H9 (cell line): ENCODE data around the gene GPR155. TPM values are rescaled to one million over a fixed set of nuclear protein-coding genes. Genes with fewer than 3 reads are reported as not detected.

Source experiments
- DNase-seq: peaks from one replicate; pipeline ENCODE4 v3.0.0-alpha.2; 2017
- H2AFZ ChIP-seq: one replicate; pipeline ENCODE4 v1.6.1; 2013; ENCODE audit warnings: mild to moderate bottlenecking, low read length, control low read depth, moderate library complexity
- H2AK5ac ChIP-seq: 2 replicates; pipeline ENCODE4 v1.6.1; 2013; ENCODE audit warnings: low read length, control low read depth, mixed read lengths; ENCODE audit not compliant: insufficient read length
- H2BK120ac ChIP-seq: one replicate; pipeline ENCODE4 v1.6.1; 2013; ENCODE audit warnings: low read depth, mild to moderate bottlenecking, low read length, control low read depth, inconsistent platforms; ENCODE audit not compliant: poor library complexity, severe bottlenecking
- H2BK12ac ChIP-seq: 2 replicates; pipeline ENCODE4 v1.6.1; 2013; ENCODE audit warnings: low read length, control low read depth, mixed read lengths, low read depth; ENCODE audit not compliant: insufficient read length
- H2BK15ac ChIP-seq: 2 replicates; pipeline ENCODE4 v1.6.1; 2013; ENCODE audit warnings: low read depth, low read length, control low read depth
- H2BK20ac ChIP-seq: one replicate; pipeline ENCODE4 v1.6.1; 2013; ENCODE audit warnings: low read depth, mild to moderate bottlenecking, low read length, control low read depth, inconsistent platforms; ENCODE audit not compliant: poor library complexity, severe bottlenecking
- H2BK5ac ChIP-seq: 2 replicates; pipeline ENCODE4 v1.6.1; 2013; ENCODE audit warnings: low read length, control low read depth, mixed read lengths; ENCODE audit not compliant: insufficient read length
- H3K14ac ChIP-seq: 2 replicates; pipeline ENCODE4 v1.6.1; 2013; ENCODE audit warnings: low read length, control low read depth; ENCODE audit not compliant: insufficient read depth
- H3K18ac ChIP-seq: 2 replicates; pipeline ENCODE4 v1.6.1; 2013; ENCODE audit warnings: low read depth, mild to moderate bottlenecking, mixed read lengths, low read length, control low read depth; ENCODE audit not compliant: insufficient read length
- H3K23ac ChIP-seq: 2 replicates; pipeline ENCODE4 v1.6.1; 2013; ENCODE audit warnings: low read length, control low read depth, mixed read lengths, low read depth; ENCODE audit not compliant: insufficient read length
- H3K23me2 ChIP-seq: 2 replicates; pipeline ENCODE4 v1.6.1; 2013; ENCODE audit warnings: low read depth, mild to moderate bottlenecking, mixed read lengths, low read length, control low read depth; ENCODE audit not compliant: insufficient read length, poor library complexity, severe bottlenecking
- H3K27ac ChIP-seq: 2 replicates; pipeline ENCODE4 v1.5.1; 2013; ENCODE audit warnings: low read length, control low read depth, mixed read lengths, low read depth; ENCODE audit not compliant: insufficient read length
- H3K27me3 ChIP-seq: 2 replicates; pipeline ENCODE4 v1.6.1; 2013; ENCODE audit warnings: low read length, control low read depth, inconsistent platforms; ENCODE audit not compliant: insufficient read depth
- H3K4ac ChIP-seq: 2 replicates; pipeline ENCODE4 v1.6.1; 2013; ENCODE audit warnings: low read depth, mild to moderate bottlenecking, control low read depth, inconsistent platforms, low read length, moderate library complexity
- H3K4me1 ChIP-seq: 2 replicates; pipeline ENCODE4 v1.6.1; 2013; ENCODE audit warnings: low read length, control low read depth, inconsistent platforms; ENCODE audit not compliant: insufficient read depth
- H3K4me2 ChIP-seq: 2 replicates; pipeline ENCODE4 v1.6.1; 2013; ENCODE audit warnings: low read length, control low read depth, mixed read lengths; ENCODE audit not compliant: insufficient read length, insufficient read depth
- H3K56ac ChIP-seq: 2 replicates; pipeline ENCODE4 v1.6.1; 2013; ENCODE audit warnings: low read depth, mild to moderate bottlenecking, mixed read lengths, low read length, control low read depth; ENCODE audit not compliant: insufficient read length
- H3K79me1 ChIP-seq: 2 replicates; pipeline ENCODE4 v1.6.1; 2013; ENCODE audit warnings: low read depth, mild to moderate bottlenecking, moderate library complexity, low read length, control low read depth, inconsistent platforms; ENCODE audit not compliant: insufficient read depth, poor library complexity, severe bottlenecking
- H3K79me2 ChIP-seq: 2 replicates; pipeline ENCODE4 v1.6.1; 2013; ENCODE audit warnings: low read length, control low read depth, inconsistent platforms; ENCODE audit not compliant: insufficient read depth
- H3K9ac ChIP-seq: 2 replicates; pipeline ENCODE4 v1.6.1; 2013; ENCODE audit warnings: low read length, control low read depth, mixed read lengths; ENCODE audit not compliant: insufficient read length; ENCODE audit errors: extremely low read depth
- H3K9me3 ChIP-seq: one replicate; pipeline ENCODE4 v1.6.1; 2013; ENCODE audit warnings: low read depth, low read length, inconsistent platforms; ENCODE audit not compliant: control insufficient read depth
- H3T11ph ChIP-seq: one replicate; pipeline ENCODE4 v1.6.1; 2013; ENCODE audit warnings: mild to moderate bottlenecking, low read length, control low read depth, inconsistent platforms
- H4K20me1 ChIP-seq: one replicate; pipeline ENCODE4 v1.6.1; 2013; ENCODE audit not compliant: control insufficient read depth, insufficient read length, insufficient read depth
- H4K5ac ChIP-seq: 2 replicates; pipeline ENCODE4 v1.6.1; 2013; ENCODE audit warnings: low read depth, mild to moderate bottlenecking, mixed read lengths, low read length, control low read depth; ENCODE audit not compliant: insufficient read length
- H4K8ac ChIP-seq: replicated peaks from 2 replicates; pipeline ENCODE4 v1.6.1; 2013; ENCODE audit warnings: low read length, control low read depth, mixed read lengths, low read depth; ENCODE audit not compliant: insufficient read length
- H4K91ac ChIP-seq: 2 replicates; pipeline ENCODE4 v1.6.1; 2013; ENCODE audit warnings: low read depth, mild to moderate bottlenecking, moderate library complexity, mixed read lengths, low read length, control low read depth; ENCODE audit not compliant: insufficient read length
- H3K27ac Mint-ChIP-seq, 3 experiments: 2 replicates in 2 of 3; 3 replicates in 1 of 3; pipeline ENCODE4 v1.8.0; 2020 to 2021; ENCODE audit warnings: mixed read lengths in 3 of 3, mild to moderate bottlenecking in 1 of 3, moderate library complexity in 1 of 3
- H3K27me3 Mint-ChIP-seq: 2 replicates; pipeline ENCODE4 v1.8.0; 2021; ENCODE audit warnings: low read depth, mild to moderate bottlenecking, moderate library complexity, mixed read lengths
- H3K36me3 Mint-ChIP-seq, 3 experiments: 2 replicates in 2 of 3; 3 replicates in 1 of 3; pipeline ENCODE4 v1.8.0; 2020 to 2021; ENCODE audit warnings: low read depth in 3 of 3, mixed read lengths in 3 of 3; ENCODE audit not compliant: insufficient read depth in 1 of 3
- H3K4me1 Mint-ChIP-seq, 2 experiments: 2 replicates each; pipeline ENCODE4 v1.8.0; 2020; ENCODE audit warnings: mixed read lengths in 2 of 2
- H3K4me3 Mint-ChIP-seq, 2 experiments: 2 replicates in 1 of 2; 3 replicates in 1 of 2; pipeline ENCODE4 v1.8.0; 2020 to 2021; ENCODE audit warnings: mild to moderate bottlenecking in 2 of 2, mixed read lengths in 2 of 2, moderate library complexity in 1 of 2
- H3K9me3 Mint-ChIP-seq, 2 experiments: 2 replicates in 1 of 2; 3 replicates in 1 of 2; pipeline ENCODE4 v1.8.0; 2020; ENCODE audit warnings: mild to moderate bottlenecking in 2 of 2, mixed read lengths in 2 of 2, moderate library complexity in 1 of 2
- WGBS: extraction: QIAGEN DNeasy Blood & Tissue Kit; methylation state at CpG from one replicate; pipeline ENCODE4 v1.1.7; 2013; ENCODE audit warnings: missing lambda C conversion rate, low lambda C conversion rate, mixed read lengths; ENCODE audit not compliant: insufficient read length; ENCODE audit errors: extremely low coverage; 5-methylcytosine and 5-hydroxymethylcytosine counted together
- total RNA-seq: library from RNA; stranded (reverse); gene quantifications from 2 replicates; pipeline ENCODE4 v1.2.1, GENCODE V29; 2021
- TF ChIP-seq, protein P1 (sequence below): fragments of 200-600 bp; sonication (generic); conservative IDR thresholded peaks from 3 replicates; pipeline ENCODE4 v1.8.0; 2021; ENCODE audit warnings: antibody characterized with exemption, mild to moderate bottlenecking

The GPR155 gene
- total RNA-seq, 1 experiment from 2014 or later, result 0.35 TPM

DNA sequence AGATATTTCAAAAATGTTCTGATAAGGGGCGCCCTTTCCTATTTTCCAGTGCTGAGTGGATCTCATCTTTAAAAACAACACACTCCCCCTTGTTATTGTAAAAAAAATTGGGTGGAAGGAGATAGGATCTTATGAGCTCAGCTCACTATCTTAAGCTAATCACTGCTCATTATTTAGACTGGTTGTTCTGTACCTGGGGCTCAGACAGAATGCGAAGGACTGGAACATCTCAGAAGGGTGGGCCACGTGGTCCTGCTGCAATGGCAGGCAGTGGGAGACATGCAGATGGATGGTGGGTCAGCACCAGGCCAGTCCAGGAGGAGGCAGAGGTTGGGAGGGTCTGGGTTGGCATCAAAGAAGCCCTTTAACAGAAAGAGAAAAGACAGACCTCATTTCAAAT, 48.3 kb upstream of the GPR155 start:
- H3K27ac ChIP-seq, result no peak overlapping the region
- H3K27ac Mint-ChIP-seq, result no peak overlapping the region
- no peak overlapping the region for H4K91ac ChIP-seq
- H3K27me3 ChIP-seq, result no peaks in the 10 kb centered on the region
- H2AK5ac ChIP-seq, result no peak overlapping the region
- no peak overlapping the region for H3K4me3 Mint-ChIP-seq
- H3K4me1 ChIP-seq, result no peaks in the 10 kb centered on the region
- H4K20me1 ChIP-seq, result no peaks in the 10 kb centered on the region
- no peaks in the 10 kb centered on the region for H3K9me3 ChIP-seq
- H2BK15ac ChIP-seq, result no peak overlapping the region
- H4K8ac ChIP-seq, result no peak overlapping the region
- no peak overlapping the region for H2AFZ ChIP-seq
- H3K56ac ChIP-seq, result no peak overlapping the region
- H3K27me3 Mint-ChIP-seq, result peaks cover 1% of the 10 kb centered on the region; the same call in 1 of the 2 replicates
- no peak for DNase-seq
- H2BK12ac ChIP-seq, result no peak overlapping the region
- H3K36me3 Mint-ChIP-seq, result no peaks in the 10 kb centered on the region
- H2BK5ac ChIP-seq, result no peak overlapping the region
- no peaks in the 10 kb centered on the region for H3K23me2 ChIP-seq
- H3K79me2 ChIP-seq, result no peaks in the 10 kb centered on the region
- no peaks in the 10 kb centered on the region for H3K9me3 Mint-ChIP-seq
- no CpG with 5 or more reads among the region's 3 CpGs for whole genome bisulfite sequencing
- H3K18ac ChIP-seq, result no peak overlapping the region
- no peak overlapping the region for H3K9ac ChIP-seq
- H3T11ph ChIP-seq, result no peak overlapping the region
- H4K5ac ChIP-seq, result no peak overlapping the region
- H2BK20ac ChIP-seq, result no peak overlapping the region
- no peaks in the 10 kb centered on the region for H3K79me1 ChIP-seq
- TF ChIP-seq, protein P1, sequence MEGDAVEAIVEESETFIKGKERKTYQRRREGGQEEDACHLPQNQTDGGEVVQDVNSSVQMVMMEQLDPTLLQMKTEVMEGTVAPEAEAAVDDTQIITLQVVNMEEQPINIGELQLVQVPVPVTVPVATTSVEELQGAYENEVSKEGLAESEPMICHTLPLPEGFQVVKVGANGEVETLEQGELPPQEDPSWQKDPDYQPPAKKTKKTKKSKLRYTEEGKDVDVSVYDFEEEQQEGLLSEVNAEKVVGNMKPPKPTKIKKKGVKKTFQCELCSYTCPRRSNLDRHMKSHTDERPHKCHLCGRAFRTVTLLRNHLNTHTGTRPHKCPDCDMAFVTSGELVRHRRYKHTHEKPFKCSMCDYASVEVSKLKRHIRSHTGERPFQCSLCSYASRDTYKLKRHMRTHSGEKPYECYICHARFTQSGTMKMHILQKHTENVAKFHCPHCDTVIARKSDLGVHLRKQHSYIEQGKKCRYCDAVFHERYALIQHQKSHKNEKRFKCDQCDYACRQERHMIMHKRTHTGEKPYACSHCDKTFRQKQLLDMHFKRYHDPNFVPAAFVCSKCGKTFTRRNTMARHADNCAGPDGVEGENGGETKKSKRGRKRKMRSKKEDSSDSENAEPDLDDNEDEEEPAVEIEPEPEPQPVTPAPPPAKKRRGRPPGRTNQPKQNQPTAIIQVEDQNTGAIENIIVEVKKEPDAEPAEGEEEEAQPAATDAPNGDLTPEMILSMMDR, result no peak
- H3K23ac ChIP-seq, result no peak overlapping the region
- peaks cover 0 to 2% of the 10 kb centered on the region in 2 experiments; a peak in 2 of 4 replicates for H3K4me1 Mint-ChIP-seq
- no peak overlapping the region for H3K4me2 ChIP-seq
- no peak overlapping the region for H3K14ac ChIP-seq
- no peak overlapping the region for H2BK120ac ChIP-seq
- no peak overlapping the region for H3K4ac ChIP-seq
